K562 (cell line): Measurements from ENCODE around the gene CRACDL. TPM values are rescaled to one million over a fixed set of nuclear protein-coding genes. Genes with fewer than 3 reads are reported as not detected.

Source experiments
- ATAC-seq: fragments of 200-7000 bp; cut with Tn5 transposase; 3 replicates; pipeline ENCODE4 v1.9.1; 2020; ENCODE audit warnings: moderate library complexity
- BruUV-seq: library from RNA; stranded (reverse); fragments of 400-500 nt; replicated peaks from 2 replicates; lab custom pipeline; 2021; lab: Mats Ljungman, UMichigan
- CTCF ChIA-PET: fragments of 300-600 bp; formaldehyde crosslinking; extraction: SDS; loops from one replicate; lab custom pipeline; 2021; ENCODE audit warnings: low intra/inter-chr PET ratio; lab: Yijun Ruan, JAX
- POLR2A ChIA-PET: fragments of 300-600, 350-650 bp; sonication (Branson Sonifier 250); formaldehyde crosslinking; extraction: SDS; loops from one replicate; lab custom pipeline; 2021; ENCODE audit warnings: antibody characterized with exemption, inconsistent platforms; lab: Yijun Ruan, JAX
- DNase-seq, 4 experiments: peaks; one replicate each; pipeline versions ENCODE4 v3.0.0 to v3.0.0-alpha.2; 2011 to 2018; ENCODE audit warnings: low spot score in 3 of 4, mixed read lengths in 3 of 4; ENCODE audit errors: extremely low read depth in 1 of 4
- FAIRE-seq: peaks from 2 replicates; lab custom pipeline; 2011; peaks lifted over from hg19 to GRCh38; lab: Jason Lieb, UNC
- H2AFZ ChIP-seq: 2 replicates; pipeline ENCODE4 v1.6.0; 2011; ENCODE audit warnings: low read depth, low read length, control low read depth, inconsistent platforms
- H3K27ac ChIP-seq: fragments of 200-600 bp; 3 replicates; pipeline ENCODE4 v1.8.0; 2011; ENCODE audit warnings: low read depth, mild to moderate bottlenecking, control low read depth, inconsistent platforms, low read length, moderate library complexity, mixed read lengths; ENCODE audit errors: extremely low read depth
- H3K27me3 ChIP-seq, 2 experiments: fragments of 300-600 bp in 1 of 2; 2 replicates in 1 of 2; 3 replicates in 1 of 2; pipeline versions ENCODE4 v1.6.0 to v1.8.0; 2011; ENCODE audit warnings: inconsistent platforms in 2 of 2, low read length in 2 of 2, mild to moderate bottlenecking in 1 of 2, mixed read lengths in 1 of 2, moderate library complexity in 1 of 2; ENCODE audit not compliant: control insufficient read depth in 2 of 2, insufficient read depth in 2 of 2
- H3K36me3 ChIP-seq: fragments of 300-600 bp; 3 replicates; pipeline ENCODE4 v1.8.0; 2011; ENCODE audit warnings: mild to moderate bottlenecking, low read length, inconsistent platforms; ENCODE audit not compliant: control insufficient read depth, insufficient read depth
- H3K4me1 ChIP-seq, 2 experiments: fragments of 200-600 bp in 1 of 2; replicated peaks in 1 of 2; 2 replicates in 1 of 2; 3 replicates in 1 of 2; pipeline versions ENCODE4 v1.5.1 to v1.8.0; 2011; ENCODE audit warnings: inconsistent platforms in 2 of 2, low read length in 2 of 2, mild to moderate bottlenecking in 1 of 2, mixed read lengths in 1 of 2, moderate library complexity in 1 of 2; ENCODE audit not compliant: control insufficient read depth in 2 of 2, insufficient read depth in 2 of 2
- H3K4me2 ChIP-seq: 2 replicates; pipeline ENCODE4 v1.6.1; 2011; ENCODE audit warnings: low read length, control low read depth, inconsistent platforms, mixed read lengths; ENCODE audit not compliant: insufficient read depth
- H3K4me3 ChIP-seq: fragments of 200-600 bp; sonication (generic), shearing (Covaris generic); 2 replicates; pipeline ENCODE4 v1.5.1; 2016; ENCODE audit warnings: control low read depth, inconsistent platforms
- H3K79me2 ChIP-seq: fragments of 200-600 bp; 3 replicates; pipeline ENCODE4 v1.8.0; 2011; ENCODE audit warnings: low read length, inconsistent platforms; ENCODE audit not compliant: control insufficient read depth, insufficient read depth
- H3K9ac ChIP-seq, 2 experiments: 2 replicates each; pipeline versions ENCODE4 v1.6.0 to v1.6.1; 2011; ENCODE audit warnings: low read depth in 2 of 2, low read length in 2 of 2, control low read depth in 1 of 2, inconsistent platforms in 1 of 2, mild to moderate bottlenecking in 1 of 2, mixed read lengths in 1 of 2; ENCODE audit not compliant: insufficient read depth in 1 of 2
- H3K9me1 ChIP-seq: one replicate; pipeline ENCODE4 v1.6.0; 2011; ENCODE audit warnings: inconsistent platforms, mild to moderate bottlenecking, low read length, moderate library complexity; ENCODE audit not compliant: control insufficient read depth, insufficient read depth
- H3K9me3 ChIP-seq: replicated peaks from 2 replicates; pipeline ENCODE4 v1.5.1; 2011; ENCODE audit warnings: low read depth, low read length, inconsistent platforms; ENCODE audit not compliant: control insufficient read depth, insufficient read depth
- H4K20me1 ChIP-seq: replicated peaks from 2 replicates; pipeline ENCODE4 v1.6.1; 2011; ENCODE audit warnings: low read length, inconsistent platforms, mixed read lengths; ENCODE audit not compliant: control insufficient read depth, insufficient read depth
- ARHGAP35 ChIP-seq: fragments of 450-650 bp; IDR thresholded peaks from 2 replicates; pipeline ENCODE4 v1.6.1; 2018; ENCODE audit not compliant: partially characterized antibody
- DNMT1 ChIP-seq: fragments of 450-650 bp; IDR thresholded peaks from 2 replicates; pipeline ENCODE4 v1.6.1; 2016; ENCODE audit warnings: antibody characterized with exemption, mild to moderate bottlenecking
- NFE2 ChIP-seq: IDR thresholded peaks from 2 replicates; pipeline ENCODE4 v1.6.1; 2014; ENCODE audit warnings: antibody characterized with exemption, low read depth
- PKNOX1 ChIP-seq: fragments of 450-650 bp; IDR thresholded peaks from 2 replicates; pipeline ENCODE4 v1.6.1; 2016
- SMARCC2 ChIP-seq: fragments of 450-650 bp; IDR thresholded peaks from 2 replicates; pipeline ENCODE4 v1.6.1; 2017; ENCODE audit warnings: antibody characterized with exemption, moderate library complexity, mild to moderate bottlenecking, low read depth
- YY1 ChIP-seq, 3 experiments: IDR thresholded peaks; 2 replicates each; pipeline ENCODE4 v1.6.1; 2011; ENCODE audit warnings: low read length in 2 of 3, mild to moderate bottlenecking in 2 of 3, moderate library complexity in 2 of 3, borderline replicate concordance in 1 of 3, control low read depth in 1 of 3, low read depth in 1 of 3; ENCODE audit not compliant: insufficient read depth in 3 of 3, insufficient replicate concordance in 2 of 3, control insufficient read depth in 1 of 3, insufficient read length in 1 of 3; ENCODE audit errors: extremely low read depth in 1 of 3
- ZKSCAN8 ChIP-seq: fragments of 200-800 bp; sonication (Bioruptor generic); IDR thresholded peaks from 2 replicates; pipeline ENCODE4 v1.6.1; 2016; ENCODE audit warnings: missing genetic modification characterization, missing compliant biosample characterization
- WGBS: fragments of 100-300 bp; shearing (Covaris generic); methylation state at CpG from one replicate; pipeline ENCODE4 v1.1.6; 2016; ENCODE audit warnings: low coverage, mixed read lengths; ENCODE audit not compliant: insufficient coverage; ENCODE audit errors: missing lambda C conversion rate; 5-methylcytosine and 5-hydroxymethylcytosine counted together
- in situ Hi-C: fragments of 300-500 bp; cut with MboI; formaldehyde crosslinking; loops from 4 replicates; pipeline ENCODE4 v1.15.0; 2018; ENCODE audit warnings: inconsistent platforms, mixed read lengths
- intact Hi-C: fragments of 100-400 bp; cut with micrococcal nuclease; formaldehyde crosslinking; loops from 2 replicates; pipeline ENCODE4 v1.14.2; 2022
- polyA plus RNA-seq, 8 experiments: library from polyadenylated mRNA; depleted of rRNA in 4 of 8; stranded (reverse) in 5 of 8; unstranded in 3 of 8; fragments of >200 nt; fragmentation: Nextera tagmentation in 2 of 8; fragmentation: Illumina TruSeq in 1 of 8; extraction: Ambion mirVana in 2 of 8; extraction: Trizol in 1 of 8; gene quantifications; 2 replicates each; pipeline versions ENCODE4 v1.2.1 to v1.2.3, GENCODE V29; 2011 to 2014; ENCODE audit warnings: inconsistent platforms in 1 of 8, missing spikeins in 1 of 8
- total RNA-seq, 7 experiments: library from RNA; depleted of rRNA in 6 of 7; stranded (reverse); fragments of >200 nt in 6 of 7; fragmentation: Illumina TruSeq in 2 of 7; extraction: Trizol in 2 of 7; gene quantifications; 2 replicates each; pipeline versions ENCODE4 v1.2.1 to v1.2.3, GENCODE V29; 2011 to 2021; ENCODE audit warnings: low replicate concordance in 1 of 7
- TF ChIP-seq, protein P1 (sequence below): fragments of 450-650 bp; IDR thresholded peaks from 2 replicates; pipeline ENCODE4 v1.6.1; 2016; ENCODE audit warnings: borderline replicate concordance

Gene CRACDL
- total and polyA plus RNA-seq, 9 of the 15 experiments (the other 6 are each of a cell fraction or from before 2014, with no cell fraction given) = not detected

- H3K9me1 ChIP-seq = no peaks in the 10 kb centered on the region
- BruUV-seq = no TSS peak
- H3K27ac ChIP-seq = no peak overlapping the region
- H4K20me1 ChIP-seq = no peaks in the 10 kb centered on the region; the same call in 1 of the 2 replicates
- in situ Hi-C loops = no loop called here
- no peak overlapping the region for H3K4me2 ChIP-seq
- no peaks in the 10 kb centered on the region for H3K36me3 ChIP-seq
- CTCF ChIA-PET = no interaction called here
- TF ChIP-seq DNMT1 (no peak), PKNOX1 (no peak), ZKSCAN8 (CRISPR knock-in tag) (no peak)
- TF ChIP-seq, all 486 proteins: peak for 0
- DNase-seq = no peak
- no peak overlapping the region for H3K4me3 ChIP-seq
- H3K27me3 ChIP-seq = peaks cover 22 to 61% of the 10 kb centered on the region in 2 experiments; a peak in 4 of 5 replicates
- no peak for FAIRE-seq
- H2AFZ ChIP-seq = no peak overlapping the region
- 0% methylated on average over 3 of the region's 4 CpGs for WGBS
- intact Hi-C loops = no loop called here
- POLR2A ChIA-PET = interaction anchor here (0.6 to 0.7 kb wide), 2 partner anchors 107 to 660 kb away, joined by 3 read pairs; no protein-coding TSS in a partner anchor
- H3K9ac ChIP-seq = no peak overlapping the region
- H3K4me1 ChIP-seq = no peaks in the 10 kb centered on the region
- H3K79me2 ChIP-seq = no peaks in the 10 kb centered on the region
- no peaks in the 10 kb centered on the region for H3K9me3 ChIP-seq
- ATAC-seq = no peak
Observed at GRCh38 chr2:98773907-98774306, 162.1 kb downstream of the CRACDL start.

DNA sequence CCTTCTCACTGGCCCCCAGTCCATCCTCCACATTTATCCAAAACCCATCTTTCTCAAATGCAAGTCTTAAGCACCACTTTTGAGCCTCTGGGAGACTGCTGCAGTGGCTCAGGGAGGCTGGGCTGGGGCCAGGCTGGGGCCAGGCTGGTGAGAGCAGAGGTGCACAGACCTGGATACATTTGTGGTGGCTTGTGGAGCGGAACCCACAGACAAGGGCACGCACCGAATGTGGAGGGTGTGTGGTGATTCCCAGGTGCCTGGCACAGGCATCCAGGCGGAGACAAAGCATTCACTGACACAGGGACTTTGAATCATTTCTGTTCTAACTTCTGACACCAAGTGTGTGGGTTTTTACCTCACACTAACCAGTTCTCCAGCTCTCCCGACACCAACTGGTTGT, 162.9 kb downstream of the CRACDL start:
- no peak for DNase-seq
- no peak overlapping the region for H2AFZ ChIP-seq
- H3K36me3 ChIP-seq = no peaks in the 10 kb centered on the region
- no peak for FAIRE-seq
- ChIA-PET CTCF (no interaction called here), POLR2A (interaction anchor here (0.6 kb wide), 1 partner anchor 107 kb away, joined by 3 read pairs; no protein-coding TSS in a partner anchor)
- WGBS = 3% methylated on average over 5 of the region's 5 CpGs
- H3K4me3 ChIP-seq = no peak overlapping the region
- BruUV-seq = no TSS peak
- H3K79me2 ChIP-seq = no peaks in the 10 kb centered on the region
- H3K27me3 ChIP-seq = peaks cover 22 to 67% of the 10 kb centered on the region in 2 experiments; a peak in 4 of 5 replicates
- H3K9me3 ChIP-seq = no peaks in the 10 kb centered on the region
- intact Hi-C loops = no loop called here
- ATAC-seq = no peak
- H3K9ac ChIP-seq = no peak overlapping the region
- H4K20me1 ChIP-seq = no peaks in the 10 kb centered on the region; the same call in 1 of the 2 replicates
- no peak overlapping the region for H3K27ac ChIP-seq
- no peak for TF ChIP-seq NFE2
- no peak for TF ChIP-seq YY1 (IDR thresholded peaks at IDR 0.05; ENCODE audit: borderline replicate concordance in 1 of 3, control insufficient read depth in 1 of 3, extremely low read depth in 1 of 3, insufficient read depth in 3 of 3, insufficient read length in 1 of 3, insufficient replicate concordance in 2 of 3, low read depth in 1 of 3, low read length in 2 of 3)
- TF ChIP-seq, protein P1, sequence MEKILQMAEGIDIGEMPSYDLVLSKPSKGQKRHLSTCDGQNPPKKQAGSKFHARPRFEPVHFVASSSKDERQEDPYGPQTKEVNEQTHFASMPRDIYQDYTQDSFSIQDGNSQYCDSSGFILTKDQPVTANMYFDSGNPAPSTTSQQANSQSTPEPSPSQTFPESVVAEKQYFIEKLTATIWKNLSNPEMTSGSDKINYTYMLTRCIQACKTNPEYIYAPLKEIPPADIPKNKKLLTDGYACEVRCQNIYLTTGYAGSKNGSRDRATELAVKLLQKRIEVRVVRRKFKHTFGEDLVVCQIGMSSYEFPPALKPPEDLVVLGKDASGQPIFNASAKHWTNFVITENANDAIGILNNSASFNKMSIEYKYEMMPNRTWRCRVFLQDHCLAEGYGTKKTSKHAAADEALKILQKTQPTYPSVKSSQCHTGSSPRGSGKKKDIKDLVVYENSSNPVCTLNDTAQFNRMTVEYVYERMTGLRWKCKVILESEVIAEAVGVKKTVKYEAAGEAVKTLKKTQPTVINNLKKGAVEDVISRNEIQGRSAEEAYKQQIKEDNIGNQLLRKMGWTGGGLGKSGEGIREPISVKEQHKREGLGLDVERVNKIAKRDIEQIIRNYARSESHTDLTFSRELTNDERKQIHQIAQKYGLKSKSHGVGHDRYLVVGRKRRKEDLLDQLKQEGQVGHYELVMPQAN = no peak
- TF ChIP-seq SMARCC2 = no peak
- no peak for TF ChIP-seq ARHGAP35
- in situ Hi-C loops = no loop called here
- H3K9me1 ChIP-seq = no peaks in the 10 kb centered on the region
- H3K4me2 ChIP-seq = no peak overlapping the region
- H3K4me1 ChIP-seq = no peaks in the 10 kb centered on the region
